ENCODE data around the gene IDS. TPM values are rescaled to one million over a fixed set of nuclear protein-coding genes. Genes with fewer than 3 reads are reported as not detected.
"Not testable (repeated sequence)": the region's sequence is repeated elsewhere in the genome, so short reads cannot be mapped to it uniquely, and the experiment has no call there.

Gene IDS
- total and polyA plus RNA-seq, 2 donors (not counting 3 experiments of a cell fraction or from before 2014, with no cell fraction given), result 35.2 to 44.0 TPM

DNA sequence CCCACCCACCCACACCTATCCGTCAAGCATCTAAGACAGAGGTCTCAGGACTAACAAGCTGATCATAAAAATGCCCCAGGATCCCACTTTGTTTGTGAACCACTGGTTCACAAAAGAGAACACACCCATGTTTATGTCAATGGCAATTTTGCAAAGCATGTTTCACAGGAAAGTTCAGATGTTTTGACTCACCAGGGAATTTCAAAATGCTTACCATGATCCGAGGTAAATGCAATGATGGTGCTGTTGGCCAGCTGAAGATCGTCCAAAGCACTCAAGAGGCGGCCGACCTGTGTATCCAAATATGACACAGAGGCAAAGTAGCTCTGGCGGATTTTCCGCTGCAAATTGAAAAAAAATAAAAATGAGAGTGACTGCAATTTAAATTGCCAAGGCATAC, 15.0 kb downstream of the IDS start:
- Histone ChIP-seq H3K4me1 (ENCODE audit: control insufficient read depth, extremely low read depth, insufficient read depth, low read length) (no peaks in the 10 kb centered on the region), H3K9me3 (replicated peaks; ENCODE audit: control insufficient read depth, insufficient read depth, low read length) (no peaks in the 10 kb centered on the region), H4K20me1 (replicated peaks; ENCODE audit: control insufficient read depth, extremely low read depth, insufficient read depth, low read length) (no peaks in the 10 kb centered on the region), H3K27ac (ENCODE audit: insufficient read depth, low read depth, low read length) (no peak overlapping the region), H3K79me2 (ENCODE audit: control insufficient read depth, insufficient read depth, low read length) (no peaks in the 10 kb centered on the region), H3K36me3 (ENCODE audit: control insufficient read depth in 2 of 2, extremely low read depth in 1 of 2, insufficient read depth in 2 of 2, low read length in 2 of 2) (peaks cover 2 to 17% of the 10 kb centered on the region in 2 experiments), H3K4me2 (ENCODE audit: insufficient read depth, low read length) (no peak overlapping the region), H2AFZ (ENCODE audit: low read depth, low read length) (no peak overlapping the region), H3K4me3 (replicated peaks in 1 of 3; ENCODE audit: insufficient read depth in 1 of 3, low read depth in 1 of 3, low read length in 3 of 3) (no peak overlapping the region), H3K27me3 (ENCODE audit: control insufficient read depth in 2 of 2, insufficient read depth in 2 of 2, low read length in 2 of 2) (no peaks in the 10 kb centered on the region), H3K9me1 (replicated peaks; ENCODE audit: control insufficient read depth, extremely low read depth, insufficient read depth, low read length) (no peaks in the 10 kb centered on the region), H3K9ac (replicated peaks; ENCODE audit: extremely low read depth, insufficient read depth, low read length) (no peak overlapping the region)
- no TSS peak for BruUV-seq (replicated peaks)
- DNase-seq (ENCODE audit: low read depth, low spot score) (no peak), FAIRE-seq (no peak)
- CTCF ChIA-PET, result no interaction called here
- TF ChIP-seq, protein P1, sequence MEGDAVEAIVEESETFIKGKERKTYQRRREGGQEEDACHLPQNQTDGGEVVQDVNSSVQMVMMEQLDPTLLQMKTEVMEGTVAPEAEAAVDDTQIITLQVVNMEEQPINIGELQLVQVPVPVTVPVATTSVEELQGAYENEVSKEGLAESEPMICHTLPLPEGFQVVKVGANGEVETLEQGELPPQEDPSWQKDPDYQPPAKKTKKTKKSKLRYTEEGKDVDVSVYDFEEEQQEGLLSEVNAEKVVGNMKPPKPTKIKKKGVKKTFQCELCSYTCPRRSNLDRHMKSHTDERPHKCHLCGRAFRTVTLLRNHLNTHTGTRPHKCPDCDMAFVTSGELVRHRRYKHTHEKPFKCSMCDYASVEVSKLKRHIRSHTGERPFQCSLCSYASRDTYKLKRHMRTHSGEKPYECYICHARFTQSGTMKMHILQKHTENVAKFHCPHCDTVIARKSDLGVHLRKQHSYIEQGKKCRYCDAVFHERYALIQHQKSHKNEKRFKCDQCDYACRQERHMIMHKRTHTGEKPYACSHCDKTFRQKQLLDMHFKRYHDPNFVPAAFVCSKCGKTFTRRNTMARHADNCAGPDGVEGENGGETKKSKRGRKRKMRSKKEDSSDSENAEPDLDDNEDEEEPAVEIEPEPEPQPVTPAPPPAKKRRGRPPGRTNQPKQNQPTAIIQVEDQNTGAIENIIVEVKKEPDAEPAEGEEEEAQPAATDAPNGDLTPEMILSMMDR (IDR thresholded peaks at IDR 0.05; ENCODE audit: extremely low read depth in 1 of 2, insufficient read depth in 1 of 2, low read depth in 1 of 2, low read length in 2 of 2), result no peak
- no peak for TF ChIP-seq EZH2 (IDR thresholded peaks at IDR 0.05; ENCODE audit: borderline replicate concordance, low read depth, low read length, severe bottlenecking)
- no peak for TF ChIP-seq MYC (IDR thresholded peaks at IDR 0.05; ENCODE audit: low read depth, low read length)
- TF ChIP-seq FOS (IDR thresholded peaks at IDR 0.05; ENCODE audit: borderline replicate concordance, insufficient read depth, low read length), result no peak
- TF ChIP-seq JUN (IDR thresholded peaks at IDR 0.05; ENCODE audit: borderline replicate concordance, insufficient read depth, insufficient read length, low read depth), result no peak
- TF ChIP-seq POLR2AphosphoS5 (IDR thresholded peaks at IDR 0.05; ENCODE audit: insufficient read depth, low read depth, low read length), result no peak
- TF ChIP-seq, protein P2, sequence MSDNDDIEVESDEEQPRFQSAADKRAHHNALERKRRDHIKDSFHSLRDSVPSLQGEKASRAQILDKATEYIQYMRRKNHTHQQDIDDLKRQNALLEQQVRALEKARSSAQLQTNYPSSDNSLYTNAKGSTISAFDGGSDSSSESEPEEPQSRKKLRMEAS (IDR thresholded peaks at IDR 0.05; ENCODE audit: insufficient read depth, insufficient read length), result no peak
- TF ChIP-seq POLR2A (IDR thresholded peaks at IDR 0.05; ENCODE audit: low read depth, low read length), result no peak
- TF ChIP-seq GATA2 (IDR thresholded peaks at IDR 0.05; ENCODE audit: insufficient read depth, insufficient read length, low read depth, low read length), result no peak
- intact Hi-C loops (cut with micrococcal nuclease), result no loop called here
- dilution Hi-C loops (cut with MboI; ENCODE audit: extremely low pct_ligation_motif_present, low sequenced_read_pairs), result no loop called here
- POLR2A ChIA-PET, result no interaction called here

DNA sequence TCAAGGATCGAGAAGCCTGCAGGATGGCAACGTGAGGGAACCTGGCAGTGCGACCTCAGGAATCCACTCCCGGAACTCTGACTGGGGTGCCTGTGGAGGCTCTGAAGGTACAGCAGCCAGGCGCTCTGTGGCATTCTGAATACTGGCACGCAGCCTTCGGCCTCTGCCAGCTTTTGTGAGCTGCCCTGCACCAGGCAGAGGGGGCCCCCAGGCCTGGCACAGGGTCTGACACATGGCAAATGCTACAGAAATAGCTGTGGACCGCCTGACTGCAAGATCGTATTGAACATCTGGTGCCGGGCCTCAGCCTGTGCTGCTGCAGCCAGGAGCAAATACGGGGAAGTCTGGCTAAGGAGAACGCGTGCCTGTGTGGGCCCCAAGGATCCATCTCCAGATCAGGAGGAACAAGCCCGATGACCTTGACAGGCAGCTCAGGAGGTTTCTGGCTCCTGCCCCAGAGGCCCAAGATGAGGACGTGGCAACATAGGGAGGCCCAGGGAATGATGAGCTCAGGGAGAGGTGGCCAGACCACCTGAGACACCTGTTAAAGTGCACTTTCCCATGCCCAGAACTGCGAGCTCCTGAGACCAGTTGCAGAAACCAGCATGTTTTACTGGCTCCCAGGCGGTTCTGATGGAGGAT, 16.6 kb downstream of the IDS start:
- H3K4me3 ChIP-seq (replicated peaks in 1 of 3; ENCODE audit: insufficient read depth in 1 of 3, low read depth in 1 of 3, low read length in 3 of 3); H4K20me1 ChIP-seq (replicated peaks; ENCODE audit: control insufficient read depth, extremely low read depth, insufficient read depth, low read length); DNase-seq (ENCODE audit: low read depth, low spot score); H3K9ac ChIP-seq (replicated peaks; ENCODE audit: extremely low read depth, insufficient read depth, low read length); H3K9me3 ChIP-seq (replicated peaks; ENCODE audit: control insufficient read depth, insufficient read depth, low read length); H2AFZ ChIP-seq (ENCODE audit: low read depth, low read length); dilution Hi-C loops (cut with MboI; ENCODE audit: extremely low pct_ligation_motif_present, low sequenced_read_pairs); intact Hi-C loops (cut with micrococcal nuclease); H3K27me3 ChIP-seq (ENCODE audit: control insufficient read depth in 2 of 2, insufficient read depth in 2 of 2, low read length in 2 of 2); FAIRE-seq; BruUV-seq (replicated peaks); H3K79me2 ChIP-seq (ENCODE audit: control insufficient read depth, insufficient read depth, low read length); H3K9me1 ChIP-seq (replicated peaks; ENCODE audit: control insufficient read depth, extremely low read depth, insufficient read depth, low read length); H3K4me1 ChIP-seq (ENCODE audit: control insufficient read depth, extremely low read depth, insufficient read depth, low read length); POLR2A ChIA-PET; H3K4me2 ChIP-seq (ENCODE audit: insufficient read depth, low read length); H3K27ac ChIP-seq (ENCODE audit: insufficient read depth, low read depth, low read length); CTCF ChIA-PET: not testable (repeated sequence)
- peaks cover 0 to 13% of the 10 kb centered on the region in 2 experiments for H3K36me3 ChIP-seq (ENCODE audit: control insufficient read depth in 2 of 2, extremely low read depth in 1 of 2, insufficient read depth in 2 of 2, low read length in 2 of 2)

DNA sequence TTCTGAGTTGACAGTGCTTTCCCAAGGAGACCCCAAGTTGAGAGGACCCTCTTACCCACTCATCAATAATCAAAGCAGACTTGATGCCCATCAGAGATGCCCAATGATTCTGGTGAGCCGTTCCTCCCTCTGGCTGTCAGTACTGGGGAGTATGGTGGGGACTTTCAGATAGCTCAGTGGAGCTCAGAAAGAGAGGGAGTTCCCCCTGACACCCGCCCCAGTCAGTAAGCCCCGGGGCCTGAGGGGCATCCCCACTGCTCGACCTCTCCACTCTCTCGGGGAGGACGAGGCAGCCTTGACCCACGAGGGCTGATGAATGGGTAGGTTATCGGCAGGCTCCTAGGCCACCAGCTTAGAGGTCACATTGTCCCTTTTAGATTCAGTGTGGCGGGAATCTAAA, 17.1 kb downstream of the IDS start:
- H3K27ac ChIP-seq (ENCODE audit: insufficient read depth, low read depth, low read length), result not testable (repeated sequence)

More for the DNA sequence above, 17.1 kb downstream of the IDS start:
- H3K9me1 ChIP-seq (replicated peaks; ENCODE audit: control insufficient read depth, extremely low read depth, insufficient read depth, low read length); BruUV-seq (replicated peaks); H2AFZ ChIP-seq (ENCODE audit: low read depth, low read length); dilution Hi-C loops (cut with MboI; ENCODE audit: extremely low pct_ligation_motif_present, low sequenced_read_pairs); H3K4me2 ChIP-seq (ENCODE audit: insufficient read depth, low read length); H3K9me3 ChIP-seq (replicated peaks; ENCODE audit: control insufficient read depth, insufficient read depth, low read length); DNase-seq (ENCODE audit: low read depth, low spot score); H3K9ac ChIP-seq (replicated peaks; ENCODE audit: extremely low read depth, insufficient read depth, low read length); H3K4me3 ChIP-seq (replicated peaks in 1 of 3; ENCODE audit: insufficient read depth in 1 of 3, low read depth in 1 of 3, low read length in 3 of 3); H3K27me3 ChIP-seq (ENCODE audit: control insufficient read depth in 2 of 2, insufficient read depth in 2 of 2, low read length in 2 of 2); H3K79me2 ChIP-seq (ENCODE audit: control insufficient read depth, insufficient read depth, low read length); FAIRE-seq; H3K4me1 ChIP-seq (ENCODE audit: control insufficient read depth, extremely low read depth, insufficient read depth, low read length); H4K20me1 ChIP-seq (replicated peaks; ENCODE audit: control insufficient read depth, extremely low read depth, insufficient read depth, low read length); POLR2A ChIA-PET; intact Hi-C loops (cut with micrococcal nuclease): not testable (repeated sequence)
- CTCF ChIA-PET, result interaction anchor here (1.0 kb wide), 1 partner anchor 17 kb away, joined by 3 read pairs; no protein-coding TSS in a partner anchor
- H3K36me3 ChIP-seq (ENCODE audit: control insufficient read depth in 2 of 2, extremely low read depth in 1 of 2, insufficient read depth in 2 of 2, low read length in 2 of 2), result peaks cover 0 to 13% of the 10 kb centered on the region in 2 experiments

All from endothelial cell of umbilical vein (primary cell).